Measurements from ENCODE around the gene PRKCZ. TPM values are rescaled to one million over a fixed set of nuclear protein-coding genes. Genes with fewer than 3 reads are reported as not detected.

PRKCZ gene
- total and polyA plus RNA-seq, 2 of the 4 experiments (the other 2 are of a cell fraction): 2.0 to 3.5 TPM

GRCh38 chr1:2078170-2078569 lies 28.0 kb downstream of the PRKCZ start:
- Histone ChIP-seq H3K4me1 (ENCODE audit: control insufficient read depth, insufficient read depth, low read length) (no peaks in the 10 kb centered on the region), H3K9me1 (ENCODE audit: insufficient read depth, low read length) (no peaks in the 10 kb centered on the region)

More at GRCh38 chr1:2078170-2078569, 28.0 kb downstream of the PRKCZ start:
- no peak overlapping the region for H3K56ac ChIP-seq (ENCODE audit: extremely low read depth, insufficient read depth, low read length)
- CTCF ChIA-PET: no interaction called here
- H3K4me3 ChIP-seq (ENCODE audit: insufficient read depth, low read depth, low read length): no peak overlapping the region
- no peak overlapping the region for H2BK15ac ChIP-seq (ENCODE audit: low read depth, low read length)
- H3K14ac ChIP-seq (replicated peaks; ENCODE audit: low read depth, low read length): no peak overlapping the region
- intact Hi-C loops (cut with micrococcal nuclease): no loop called here
- no peak overlapping the region for H4K91ac ChIP-seq (ENCODE audit: insufficient read depth, low read depth, low read length)
- peaks cover 13% of the 10 kb centered on the region; the same call in 1 of the 2 replicates for H3K27me3 ChIP-seq (ENCODE audit: control insufficient read depth, insufficient read depth, low read length)
- H4K5ac ChIP-seq (ENCODE audit: low read depth, low read length): no peak overlapping the region
- WGBS, 2 experiments (ENCODE audit: extremely low coverage in 2 of 2, insufficient read length in 1 of 2): no CpG with 5 or more reads among the region's 7 CpGs
- H2AFZ ChIP-seq (replicated peaks; ENCODE audit: low read length, poor library complexity): no peak overlapping the region
- H2BK5ac ChIP-seq (ENCODE audit: low read depth, low read length, poor library complexity, severe bottlenecking): no peak overlapping the region
- in situ Hi-C loops (cut with MboI; ENCODE audit: low sequenced_read_pairs): no loop called here
- H2AK9ac ChIP-seq (replicated peaks; ENCODE audit: low read depth, low read length, poor library complexity): no peak overlapping the region
- H3K18ac ChIP-seq (ENCODE audit: low read depth, low read length): no peak overlapping the region
- H2AK5ac ChIP-seq (ENCODE audit: low read depth, low read length): no peak overlapping the region
- H2BK120ac ChIP-seq (ENCODE audit: low read depth, low read length): no peak overlapping the region
- no peak overlapping the region for H2BK20ac ChIP-seq (ENCODE audit: low read depth, low read length)
- H3K9ac ChIP-seq (ENCODE audit: low read depth, low read length): no peak overlapping the region
- no TSS peak for BruUV-seq (replicated peaks)
- H3K4me2 ChIP-seq (ENCODE audit: low read depth, low read length): no peak overlapping the region
- ATAC-seq (ENCODE audit: low read depth) (no peak), DNase-seq (no peak)
- H3K36me3 ChIP-seq (ENCODE audit: control insufficient read depth, insufficient read depth, low read length): no peaks in the 10 kb centered on the region
- no peak overlapping the region for H4K8ac ChIP-seq (ENCODE audit: low read depth in 2 of 2, low read length in 2 of 2)
- TF ChIP-seq, protein P1, sequence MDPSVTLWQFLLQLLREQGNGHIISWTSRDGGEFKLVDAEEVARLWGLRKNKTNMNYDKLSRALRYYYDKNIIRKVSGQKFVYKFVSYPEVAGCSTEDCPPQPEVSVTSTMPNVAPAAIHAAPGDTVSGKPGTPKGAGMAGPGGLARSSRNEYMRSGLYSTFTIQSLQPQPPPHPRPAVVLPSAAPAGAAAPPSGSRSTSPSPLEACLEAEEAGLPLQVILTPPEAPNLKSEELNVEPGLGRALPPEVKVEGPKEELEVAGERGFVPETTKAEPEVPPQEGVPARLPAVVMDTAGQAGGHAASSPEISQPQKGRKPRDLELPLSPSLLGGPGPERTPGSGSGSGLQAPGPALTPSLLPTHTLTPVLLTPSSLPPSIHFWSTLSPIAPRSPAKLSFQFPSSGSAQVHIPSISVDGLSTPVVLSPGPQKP (IDR thresholded peaks at IDR 0.05; ENCODE audit: borderline replicate concordance, low read depth, low read length): no peak
- no peak for TF ChIP-seq NFE2L2 (IDR thresholded peaks at IDR 0.05; ENCODE audit: low read depth, low read length)
- TF ChIP-seq CHD1 (IDR thresholded peaks at IDR 0.05; ENCODE audit: low read depth, low read length): no peak
- TF ChIP-seq BHLHE40 (IDR thresholded peaks at IDR 0.05; ENCODE audit: low read depth, low read length): no peak
- TF ChIP-seq MAFK (IDR thresholded peaks at IDR 0.05; ENCODE audit: low read depth, low read length): no peak
- no peak for TF ChIP-seq SMC3 (IDR thresholded peaks at IDR 0.05; ENCODE audit: low read depth, low read length)
- no peak for TF ChIP-seq USF2 (IDR thresholded peaks at IDR 0.05; ENCODE audit: low read depth, low read length)
- no peak for TF ChIP-seq POLR2A (IDR thresholded peaks at IDR 0.05; ENCODE audit: low read depth, low read length)
- no peak for TF ChIP-seq CEBPB (IDR thresholded peaks at IDR 0.05; ENCODE audit: low read depth, low read length)
- TF ChIP-seq MAZ (IDR thresholded peaks at IDR 0.05; ENCODE audit: borderline replicate concordance, low read depth, low read length): no peak
- no peak for TF ChIP-seq RFX5 (IDR thresholded peaks at IDR 0.05; ENCODE audit: low read depth, low read length)
- no peak overlapping the region for H3K27ac ChIP-seq (ENCODE audit: insufficient read depth, low read length)
- H3K23ac ChIP-seq (ENCODE audit: low read depth, low read length): no peak overlapping the region
- H3K79me1 ChIP-seq (ENCODE audit: low read depth in 1 of 2, low read length in 2 of 2): no peaks in the 10 kb centered on the region
- peaks cover 36% of the 10 kb centered on the region for H3K9me3 ChIP-seq (ENCODE audit: control insufficient read depth, insufficient read depth, low read length)
- H3K4ac ChIP-seq (ENCODE audit: low read depth, low read length): no peak overlapping the region
- H4K20me1 ChIP-seq (ENCODE audit: insufficient read depth, low read length): no peaks in the 10 kb centered on the region
- dilution Hi-C loops (cut with HindIII; ENCODE audit: low sequenced_read_pairs, unreplicated experiment): no loop called here
- POLR2A ChIA-PET (ENCODE audit: unreplicated experiment): interaction anchor here (0.6 kb wide), 1 partner anchor 55 kb away, joined by 7 read pairs; no protein-coding TSS in a partner anchor
